ENCODE data around the gene KCNA10. TPM values are rescaled to one million over a fixed set of nuclear protein-coding genes. Genes with fewer than 3 reads are reported as not detected.
"Not testable (repeated sequence)": the region's sequence is repeated elsewhere in the genome, so short reads cannot be mapped to it uniquely, and the experiment has no call there.

The KCNA10 gene
- total RNA-seq, 6 experiments from 2014 or later, result not detected

DNA sequence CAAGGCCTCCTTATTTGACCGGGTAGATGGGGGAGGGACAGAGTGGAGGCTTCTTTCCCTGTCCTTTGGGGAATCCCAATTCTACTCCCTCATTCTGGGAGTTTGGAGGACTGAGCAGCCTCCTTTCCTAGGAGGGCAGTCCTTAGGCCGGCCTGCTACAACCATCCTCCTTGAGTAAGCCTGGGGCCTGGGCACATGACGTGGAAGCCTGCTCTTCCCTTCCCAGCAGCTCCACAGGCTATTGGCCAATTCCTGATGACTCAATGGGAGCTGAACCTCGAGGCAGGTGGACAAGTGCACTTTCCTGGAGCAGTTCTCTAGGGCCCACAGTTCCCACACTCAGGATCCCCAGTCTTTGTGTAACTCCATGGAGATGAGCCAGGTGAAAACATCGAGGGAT is 3.1 kb downstream of the KCNA10 start:
- H3K9me3 ChIP-seq, result no peaks in the 10 kb centered on the region
- 30% methylated on average over 2 of the region's 5 CpGs for WGBS (ENCODE audit: insufficient coverage, low coverage, low lambda C conversion rate, missing lambda C conversion rate)
- no peak for ATAC-seq

DNA sequence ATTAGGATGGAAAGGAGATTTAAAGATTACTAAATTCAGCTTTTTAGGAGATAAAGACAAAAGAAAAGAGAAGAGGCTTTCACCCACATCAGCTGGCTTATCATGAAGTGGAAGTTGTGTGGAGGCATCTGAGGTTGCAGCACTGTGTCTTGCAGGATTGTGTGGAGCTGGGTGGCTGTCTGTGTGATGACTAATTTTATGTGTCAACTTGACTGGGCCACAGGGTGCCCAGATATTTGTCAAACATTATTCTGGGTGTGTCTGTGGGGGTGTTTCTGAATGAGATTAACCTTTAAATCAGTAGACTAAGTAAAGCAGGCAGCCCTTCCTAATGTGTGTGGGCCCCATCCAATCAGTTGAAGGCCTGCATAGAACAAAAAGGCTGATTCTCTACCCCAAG is 3.9 kb downstream of the KCNA10 start:
- ATAC-seq (no peak), DNase-seq (no peak)
- Histone ChIP-seq H3K36me3 (no peaks in the 10 kb centered on the region), H3K9me3 (no peaks in the 10 kb centered on the region), H3K27ac (no peak overlapping the region), H3K27me3 (no peaks in the 10 kb centered on the region), H3K4me1 (no peaks in the 10 kb centered on the region), H3K4me3 (no peak overlapping the region)
- intact Hi-C loops (cut with DNase I), result no loop called here
- no peak for TF ChIP-seq POLR2A (IDR thresholded peaks at IDR 0.05)
- TF ChIP-seq, protein P1, sequence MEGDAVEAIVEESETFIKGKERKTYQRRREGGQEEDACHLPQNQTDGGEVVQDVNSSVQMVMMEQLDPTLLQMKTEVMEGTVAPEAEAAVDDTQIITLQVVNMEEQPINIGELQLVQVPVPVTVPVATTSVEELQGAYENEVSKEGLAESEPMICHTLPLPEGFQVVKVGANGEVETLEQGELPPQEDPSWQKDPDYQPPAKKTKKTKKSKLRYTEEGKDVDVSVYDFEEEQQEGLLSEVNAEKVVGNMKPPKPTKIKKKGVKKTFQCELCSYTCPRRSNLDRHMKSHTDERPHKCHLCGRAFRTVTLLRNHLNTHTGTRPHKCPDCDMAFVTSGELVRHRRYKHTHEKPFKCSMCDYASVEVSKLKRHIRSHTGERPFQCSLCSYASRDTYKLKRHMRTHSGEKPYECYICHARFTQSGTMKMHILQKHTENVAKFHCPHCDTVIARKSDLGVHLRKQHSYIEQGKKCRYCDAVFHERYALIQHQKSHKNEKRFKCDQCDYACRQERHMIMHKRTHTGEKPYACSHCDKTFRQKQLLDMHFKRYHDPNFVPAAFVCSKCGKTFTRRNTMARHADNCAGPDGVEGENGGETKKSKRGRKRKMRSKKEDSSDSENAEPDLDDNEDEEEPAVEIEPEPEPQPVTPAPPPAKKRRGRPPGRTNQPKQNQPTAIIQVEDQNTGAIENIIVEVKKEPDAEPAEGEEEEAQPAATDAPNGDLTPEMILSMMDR (IDR thresholded peaks at IDR 0.05), result no peak

More for the DNA sequence above, 3.1 kb downstream of the KCNA10 start:
- no peaks in the 10 kb centered on the region for H3K4me1 ChIP-seq
- no peak overlapping the region for H3K27ac ChIP-seq
- TF ChIP-seq POLR2A (IDR thresholded peaks at IDR 0.05), result no peak
- TF ChIP-seq, protein P1 (IDR thresholded peaks at IDR 0.05), result no peak
- no peak for DNase-seq
- H3K4me3 ChIP-seq, result no peak overlapping the region
- no peaks in the 10 kb centered on the region for H3K36me3 ChIP-seq
- intact Hi-C loops (cut with DNase I), result no loop called here
- H3K27me3 ChIP-seq, result no peaks in the 10 kb centered on the region

GRCh38 chr1:110513511-110513910 is 5.5 kb downstream of the KCNA10 start:
- WGBS (ENCODE audit: insufficient coverage, low coverage, low lambda C conversion rate, missing lambda C conversion rate), result 79% methylated on average over 7 of the region's 8 CpGs
- TF ChIP-seq, protein P1 (IDR thresholded peaks at IDR 0.05), result no peak
- no peak for TF ChIP-seq POLR2A (IDR thresholded peaks at IDR 0.05)
- no peaks in the 10 kb centered on the region for H3K36me3 ChIP-seq
- no peak overlapping the region for H3K4me3 ChIP-seq
- no peak overlapping the region for H3K27ac ChIP-seq
- ATAC-seq, result no peak
- no peaks in the 10 kb centered on the region for H3K4me1 ChIP-seq
- no peaks in the 10 kb centered on the region for H3K9me3 ChIP-seq
- no peak for DNase-seq
- no peaks in the 10 kb centered on the region for H3K27me3 ChIP-seq
- intact Hi-C loops (cut with DNase I), result no loop called here

DNA sequence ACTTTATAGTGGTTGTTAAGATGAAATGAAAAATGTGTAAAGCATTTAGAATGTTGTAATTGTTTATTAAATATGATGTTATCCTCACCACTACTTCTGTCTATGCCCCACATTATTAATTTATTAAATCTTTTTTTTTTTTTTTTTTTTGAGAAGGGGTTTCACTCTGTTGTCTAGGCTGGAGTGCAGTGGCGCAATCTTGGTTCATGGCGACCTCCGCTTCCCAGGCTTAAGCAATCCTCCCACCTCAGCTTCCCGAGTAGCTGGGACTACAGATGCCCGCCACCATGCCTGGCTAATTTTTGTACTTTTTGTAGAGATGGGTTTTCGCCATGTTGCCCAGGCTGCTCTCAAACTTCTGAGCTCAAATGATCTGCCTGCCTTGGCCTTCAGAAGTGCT is 7.5 kb downstream of the KCNA10 start:
- whole genome bisulfite sequencing (ENCODE audit: insufficient coverage, low coverage, low lambda C conversion rate, missing lambda C conversion rate), result 82% methylated on average over 6 of the region's 6 CpGs
- intact Hi-C loops (cut with DNase I), result no loop called here
- no peak for ATAC-seq

DNA sequence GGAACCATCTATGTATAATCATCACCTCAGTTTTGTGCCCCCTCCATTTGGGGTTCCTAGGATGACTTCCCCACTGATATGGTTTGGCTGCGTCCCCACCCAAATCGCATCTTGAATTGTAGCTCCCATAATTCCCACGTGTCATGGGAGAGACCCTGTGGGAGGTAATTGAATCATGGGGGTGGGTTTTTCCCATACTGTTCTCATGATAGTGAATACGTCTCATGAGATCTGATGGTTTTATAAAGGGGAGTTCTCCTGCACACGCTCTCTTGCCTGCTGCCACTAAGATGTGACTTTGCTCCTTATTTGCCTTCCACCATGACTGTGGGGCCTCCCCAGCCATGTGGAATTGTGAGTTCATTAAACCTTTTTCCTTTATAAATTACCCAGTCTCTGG is 8.1 kb downstream of the KCNA10 start:
- H3K27me3 ChIP-seq; ATAC-seq; intact Hi-C loops (cut with DNase I); H3K4me1 ChIP-seq; H3K4me3 ChIP-seq; H3K27ac ChIP-seq; H3K36me3 ChIP-seq; DNase-seq; H3K9me3 ChIP-seq: not testable (repeated sequence)
- 83% methylated on average over 4 of the region's 5 CpGs for WGBS (ENCODE audit: insufficient coverage, low coverage, low lambda C conversion rate, missing lambda C conversion rate)

More for the DNA sequence above, 7.5 kb downstream of the KCNA10 start:
- DNase-seq, result no peak
- Histone ChIP-seq H3K9me3 (no peaks in the 10 kb centered on the region), H3K27ac (no peak overlapping the region), H3K27me3 (no peaks in the 10 kb centered on the region), H3K36me3 (no peaks in the 10 kb centered on the region), H3K4me3 (no peak overlapping the region), H3K4me1 (no peaks in the 10 kb centered on the region)
- no peak for TF ChIP-seq POLR2A (IDR thresholded peaks at IDR 0.05)
- TF ChIP-seq, protein P1 (IDR thresholded peaks at IDR 0.05), result no peak

All from right lobe of liver (tissue), 6 donors.